Osteoblast (primary cell): Measurements from ENCODE around the gene SYT13. TPM values are rescaled to one million over a fixed set of nuclear protein-coding genes. Genes with fewer than 3 reads are reported as not detected.

Experiments used
- DNase-seq: peaks from one replicate; pipeline ENCODE4 v3.0.0; 2011; ENCODE audit warnings: low spot score, mixed read lengths; ENCODE audit not compliant: insufficient read length; ENCODE audit errors: missing footprints
- H2AFZ ChIP-seq: 2 replicates; pipeline ENCODE4 v1.6.0; 2011; ENCODE audit warnings: mild to moderate bottlenecking, low read length
- H3K27ac ChIP-seq: 2 replicates; pipeline ENCODE4 v1.5.1; 2011; ENCODE audit warnings: mild to moderate bottlenecking, low read depth, low read length, moderate library complexity
- H3K27me3 ChIP-seq: 2 replicates; pipeline ENCODE4 v1.6.0; 2012; ENCODE audit warnings: mild to moderate bottlenecking, control low read depth, inconsistent platforms, low read length, moderate library complexity; ENCODE audit not compliant: insufficient read depth
- H3K36me3 ChIP-seq: 2 replicates; pipeline ENCODE4 v1.5.1; 2011; ENCODE audit warnings: mild to moderate bottlenecking, low read length, control low read depth, moderate library complexity; ENCODE audit not compliant: insufficient read depth
- H3K4me1 ChIP-seq: 2 replicates; pipeline ENCODE4 v1.5.1; 2011; ENCODE audit warnings: mild to moderate bottlenecking, low read length, control low read depth, moderate library complexity; ENCODE audit not compliant: insufficient read depth
- H3K4me2 ChIP-seq: 2 replicates; pipeline ENCODE4 v1.6.0; 2011; ENCODE audit warnings: mild to moderate bottlenecking, low read length; ENCODE audit not compliant: insufficient read depth
- H3K4me3 ChIP-seq: fragments of 200-600 bp; sonication (generic); 3 replicates; pipeline ENCODE4 v1.5.1; 2012; ENCODE audit warnings: mild to moderate bottlenecking, low read length, inconsistent platforms; ENCODE audit not compliant: insufficient read depth
- H3K79me2 ChIP-seq: 2 replicates; pipeline ENCODE4 v1.6.0; 2012; ENCODE audit warnings: mild to moderate bottlenecking, low read length, control low read depth, inconsistent platforms; ENCODE audit not compliant: insufficient read depth
- H3K9me3 ChIP-seq: 2 replicates; pipeline ENCODE4 v1.5.1; 2011; ENCODE audit warnings: low read depth, low read length, control low read depth
- H4K20me1 ChIP-seq: 2 replicates; pipeline ENCODE4 v1.6.0; 2012; ENCODE audit warnings: mild to moderate bottlenecking, low read length, control low read depth; ENCODE audit not compliant: insufficient read depth
- CTCF ChIP-seq: IDR thresholded peaks from 2 replicates; pipeline ENCODE4 v1.5.1; 2011; ENCODE audit warnings: mild to moderate bottlenecking, low read depth, low read length, moderate library complexity; ENCODE audit errors: extremely low read depth
- total RNA-seq: library from RNA; depleted of rRNA; stranded (reverse); fragments of >200 nt; gene quantifications from 2 replicates; pipeline ENCODE4 v1.2.3, GENCODE V29; 2012

Gene SYT13
- total RNA-seq, 1 donor, result under 0.01 TPM

GRCh38 chr11:45234306-45235006, 51.7 kb downstream of the SYT13 start:
- H3K36me3 ChIP-seq, result no peaks in the 10 kb centered on the region
- H3K4me3 ChIP-seq, result no peak overlapping the region
- H3K4me2 ChIP-seq, result no peak overlapping the region
- H3K27ac ChIP-seq, result no peak overlapping the region
- peak; percentile 52 for DNase-seq
- H2AFZ ChIP-seq, result no peak overlapping the region
- H3K9me3 ChIP-seq, result no peaks in the 10 kb centered on the region
- peaks cover 4% of the 10 kb centered on the region for H3K27me3 ChIP-seq
- H3K4me1 ChIP-seq, result peaks cover 5% of the 10 kb centered on the region
- no peaks in the 10 kb centered on the region for H3K79me2 ChIP-seq
- H4K20me1 ChIP-seq, result no peaks in the 10 kb centered on the region
- TF ChIP-seq CTCF, result no peak

- Histone ChIP-seq H4K20me1 (no peaks in the 10 kb centered on the region), H3K27ac (no peak overlapping the region), H3K27me3 (peaks cover 4% of the 10 kb centered on the region), H3K36me3 (no peaks in the 10 kb centered on the region), H3K4me3 (no peak overlapping the region), H3K4me1 (peaks cover 5% of the 10 kb centered on the region), H3K9me3 (no peaks in the 10 kb centered on the region), H3K4me2 (no peak overlapping the region), H2AFZ (no peak overlapping the region), H3K79me2 (no peaks in the 10 kb centered on the region)
- no peak for TF ChIP-seq CTCF
- no peak for DNase-seq
Observed at GRCh38 chr11:45233804-45234170, 52.4 kb downstream of the SYT13 start.

GRCh38 chr11:45233121-45233803, 52.9 kb downstream of the SYT13 start:
- peaks cover 4% of the 10 kb centered on the region for H3K27me3 ChIP-seq
- no peak overlapping the region for H3K27ac ChIP-seq
- peak; percentile 89 for TF ChIP-seq CTCF
- no peaks in the 10 kb centered on the region for H4K20me1 ChIP-seq
- no peak overlapping the region for H2AFZ ChIP-seq
- no peak overlapping the region for H3K4me3 ChIP-seq
- H3K9me3 ChIP-seq, result no peaks in the 10 kb centered on the region
- no peaks in the 10 kb centered on the region for H3K79me2 ChIP-seq
- DNase-seq, result peak; percentile 98
- H3K36me3 ChIP-seq, result no peaks in the 10 kb centered on the region
- peaks cover under 1% of the 10 kb centered on the region for H3K4me1 ChIP-seq
- H3K4me2 ChIP-seq, result no peak overlapping the region

DNA sequence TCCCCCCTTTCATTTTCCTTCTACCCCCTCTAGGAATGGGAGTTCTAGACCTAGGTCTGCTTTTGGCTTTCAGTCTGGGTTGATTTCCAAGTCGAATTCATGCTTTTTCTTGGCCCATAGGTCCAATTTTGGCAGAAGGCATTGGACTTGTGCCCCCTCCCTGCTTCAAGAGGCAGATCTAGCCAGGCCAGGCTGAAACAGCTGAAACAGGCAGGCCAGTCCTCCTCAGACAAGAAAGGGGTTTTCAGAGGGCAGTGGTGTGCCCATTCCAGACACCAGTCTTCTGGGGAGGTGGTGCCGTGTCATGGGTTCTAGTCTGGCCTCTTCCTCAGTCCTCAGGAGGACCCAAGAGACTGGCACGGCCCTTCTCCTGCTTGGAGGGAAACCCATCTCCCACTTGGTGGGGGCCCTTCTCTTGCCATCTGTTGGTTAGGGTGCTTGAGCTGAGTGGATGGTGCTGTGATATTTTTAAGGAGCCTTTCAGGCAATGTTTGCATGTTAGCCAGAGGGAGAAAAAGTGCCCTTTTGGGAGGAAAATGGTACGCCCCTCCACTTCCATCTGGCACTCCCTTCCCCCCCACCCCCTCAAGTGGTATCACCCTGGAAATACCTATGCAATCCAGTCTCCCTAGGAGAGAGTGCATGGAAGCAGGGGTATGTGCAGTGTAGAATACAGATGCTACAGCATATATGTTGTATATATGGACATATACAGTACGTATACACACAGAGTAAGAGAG, 53.6 kb downstream of the SYT13 start:
- no peaks in the 10 kb centered on the region for H3K36me3 ChIP-seq
- no peak for DNase-seq
- no peak overlapping the region for H3K4me3 ChIP-seq
- peaks cover 4% of the 10 kb centered on the region for H3K27me3 ChIP-seq
- no peak overlapping the region for H3K27ac ChIP-seq
- no peaks in the 10 kb centered on the region for H3K9me3 ChIP-seq
- H3K79me2 ChIP-seq, result no peaks in the 10 kb centered on the region
- no peaks in the 10 kb centered on the region for H4K20me1 ChIP-seq
- H3K4me1 ChIP-seq, result no peaks in the 10 kb centered on the region
- no peak overlapping the region for H2AFZ ChIP-seq
- H3K4me2 ChIP-seq, result no peak overlapping the region
- no peak for TF ChIP-seq CTCF
